Fibroblast of the aortic adventitia (primary cell): ENCODE measurements around the gene CRACDL. TPM values are rescaled to one million over a fixed set of nuclear protein-coding genes. Genes with fewer than 3 reads are reported as not detected.

Experiments used
- DNase-seq: peaks from one replicate; pipeline ENCODE4 v3.0.0-alpha.2; 2010; ENCODE audit warnings: low read depth
- H3K4me3 ChIP-seq: 2 replicates; pipeline ENCODE4 v1.5.1; 2011; ENCODE audit warnings: low read depth, mild to moderate bottlenecking, control low read depth, low read length, moderate library complexity
- CTCF ChIP-seq: IDR thresholded peaks from 2 replicates; pipeline ENCODE4 v1.5.1; 2011; ENCODE audit warnings: mild to moderate bottlenecking, low read length, control low read depth, inconsistent platforms; ENCODE audit not compliant: insufficient read depth
- total RNA-seq: library from RNA; depleted of rRNA; stranded (reverse); fragments of >200 nt; gene quantifications from 2 replicates; pipeline ENCODE4 v1.2.3, GENCODE V29; 2012; ENCODE audit warnings: low replicate concordance

Gene CRACDL
- total RNA-seq, 1 donor = not detected

GRCh38 chr2:98815795-98816194 is 120.2 kb downstream of the CRACDL start:
- H3K4me3 ChIP-seq = no peak overlapping the region
- TF ChIP-seq CTCF = no peak
- no peak for DNase-seq

- DNase-seq = no peak
- H3K4me3 ChIP-seq = no peak overlapping the region
- no peak for TF ChIP-seq CTCF
These were observed 124.3 kb downstream of the CRACDL start for GRCh38 chr2:98811766-98812165.

- no peak for TF ChIP-seq CTCF
- no peak overlapping the region for H3K4me3 ChIP-seq
- no peak for DNase-seq
These were observed 125.5 kb downstream of the CRACDL start for GRCh38 chr2:98810588-98810928.

GRCh38 chr2:98809878-98810587 is 126.0 kb downstream of the CRACDL start:
- no peak overlapping the region for H3K4me3 ChIP-seq
- TF ChIP-seq CTCF = no peak
- DNase-seq = no peak

- no peak for TF ChIP-seq CTCF
- H3K4me3 ChIP-seq = no peak overlapping the region
- DNase-seq = no peak
These were observed 126.9 kb downstream of the CRACDL start for GRCh38 chr2:98809116-98809515.

- no peak for TF ChIP-seq CTCF
- no peak for DNase-seq
- H3K4me3 ChIP-seq = no peak overlapping the region
These were observed 127.5 kb downstream of the CRACDL start for GRCh38 chr2:98808546-98808945.

GRCh38 chr2:98807929-98808328 is 128.1 kb downstream of the CRACDL start:
- no peak for TF ChIP-seq CTCF
- no peak overlapping the region for H3K4me3 ChIP-seq
- DNase-seq = no peak
